Upper lobe of left lung (tissue), 4 donors: ENCODE measurements around the gene MYBL2.

Experiments
- POLR2AphosphoS5 ChIP-seq, 2 donors: sonication (generic); formaldehyde crosslinking; IDR thresholded peaks; one replicate each; pipeline ENCODE4 v1.5.1; 2017; ENCODE audit warnings: antibody characterized with exemption in 2 of 2
- TF ChIP-seq, protein P1 (sequence below), 6 experiments: fragments of 450-650 bp in 4 of 6; fragments of 200-600 bp in 2 of 6; sonication (generic) in 2 of 6; IDR thresholded peaks; one replicate each; pipeline ENCODE4 v1.5.1; 2016 to 2019; ENCODE audit warnings: antibody characterized with exemption in 6 of 6

GRCh38 chr20:43642548-43642947, 24.4 kb upstream of the MYBL2 start:
- TF ChIP-seq, protein P1, sequence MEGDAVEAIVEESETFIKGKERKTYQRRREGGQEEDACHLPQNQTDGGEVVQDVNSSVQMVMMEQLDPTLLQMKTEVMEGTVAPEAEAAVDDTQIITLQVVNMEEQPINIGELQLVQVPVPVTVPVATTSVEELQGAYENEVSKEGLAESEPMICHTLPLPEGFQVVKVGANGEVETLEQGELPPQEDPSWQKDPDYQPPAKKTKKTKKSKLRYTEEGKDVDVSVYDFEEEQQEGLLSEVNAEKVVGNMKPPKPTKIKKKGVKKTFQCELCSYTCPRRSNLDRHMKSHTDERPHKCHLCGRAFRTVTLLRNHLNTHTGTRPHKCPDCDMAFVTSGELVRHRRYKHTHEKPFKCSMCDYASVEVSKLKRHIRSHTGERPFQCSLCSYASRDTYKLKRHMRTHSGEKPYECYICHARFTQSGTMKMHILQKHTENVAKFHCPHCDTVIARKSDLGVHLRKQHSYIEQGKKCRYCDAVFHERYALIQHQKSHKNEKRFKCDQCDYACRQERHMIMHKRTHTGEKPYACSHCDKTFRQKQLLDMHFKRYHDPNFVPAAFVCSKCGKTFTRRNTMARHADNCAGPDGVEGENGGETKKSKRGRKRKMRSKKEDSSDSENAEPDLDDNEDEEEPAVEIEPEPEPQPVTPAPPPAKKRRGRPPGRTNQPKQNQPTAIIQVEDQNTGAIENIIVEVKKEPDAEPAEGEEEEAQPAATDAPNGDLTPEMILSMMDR (IDR thresholded peaks at IDR 0.05) = no peak
- no peak for TF ChIP-seq POLR2AphosphoS5 (IDR thresholded peaks at IDR 0.05)
